NAMALWA (cell line): Measurements from ENCODE around the gene S100A10.

Source experiments
- DNase-seq: peaks from one replicate; pipeline ENCODE4 v3.0.0-alpha.2; 2015; ENCODE audit warnings: low spot score

S100A10 gene

DNA sequence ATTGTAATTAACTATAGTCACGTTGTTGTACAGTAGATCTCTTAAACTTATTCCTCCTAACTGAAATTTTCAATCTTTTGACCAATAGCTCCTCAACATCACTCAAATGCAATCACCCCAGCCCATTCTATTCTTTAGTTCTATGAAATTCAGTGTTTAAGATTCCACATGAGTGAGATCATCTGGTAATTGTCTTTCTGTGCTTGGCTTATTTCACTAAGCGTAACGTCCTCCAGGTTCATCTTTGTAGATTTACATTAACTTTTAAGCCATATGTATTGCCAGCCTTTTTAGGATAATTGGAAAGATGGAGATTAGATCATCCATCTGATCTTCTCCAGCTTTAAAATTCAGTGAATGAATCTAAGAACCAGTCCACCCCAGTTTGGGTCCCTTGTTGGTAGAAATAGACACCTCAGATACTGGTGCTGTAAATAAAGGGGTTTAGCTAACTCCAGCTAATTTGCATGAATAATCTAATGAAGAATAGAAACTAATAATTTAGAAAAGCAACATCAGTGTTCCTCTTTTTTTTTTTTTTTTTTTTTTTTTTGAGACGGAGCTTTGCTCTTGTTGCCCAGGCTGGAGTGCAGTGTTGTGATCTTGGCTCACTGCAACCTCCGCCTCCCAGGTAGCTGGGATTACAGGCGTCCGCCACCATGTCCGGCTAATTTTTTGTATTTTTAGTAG is 7.0 kb downstream of the S100A10 start:
- DNase-seq: no peak

DNA sequence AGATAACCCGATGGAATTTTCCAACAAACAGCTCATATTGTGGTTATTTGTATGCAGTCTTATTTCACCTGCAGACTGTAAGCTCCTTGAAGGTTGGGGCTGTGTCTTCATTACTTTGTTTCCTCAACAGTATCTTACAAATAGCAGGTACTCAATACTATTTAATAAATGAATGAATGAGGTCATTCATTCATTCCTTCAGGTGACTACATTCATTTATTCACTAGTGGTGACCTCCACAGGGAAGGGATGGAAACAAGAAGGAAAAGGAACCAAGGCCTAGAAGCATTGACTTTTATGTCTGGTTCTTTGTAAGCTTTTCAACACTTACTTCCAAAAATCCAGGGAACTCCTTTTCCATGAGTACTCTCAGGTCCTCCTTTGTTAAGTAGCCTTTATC is 7.9 kb downstream of the S100A10 start:
- no peak for DNase-seq

DNA sequence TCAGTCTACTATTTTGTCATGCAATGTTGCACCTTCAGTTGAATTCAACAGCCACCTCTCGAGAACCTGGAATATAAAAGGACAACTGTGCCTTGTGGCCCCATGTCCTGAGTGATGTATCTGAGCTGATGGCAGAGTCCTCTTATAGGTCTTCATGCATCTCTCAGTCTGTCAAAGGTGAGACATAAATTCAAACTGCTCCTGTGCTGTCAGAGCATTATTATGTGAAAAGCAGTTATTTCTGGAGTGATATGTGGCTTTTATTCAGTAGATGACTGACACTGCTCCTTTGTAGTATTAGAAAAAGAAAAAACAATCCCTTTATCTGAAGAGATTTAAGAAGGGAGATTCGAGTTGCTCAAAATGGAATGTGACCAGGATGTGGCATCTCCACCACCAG is 8.4 kb downstream of the S100A10 start:
- no peak for DNase-seq

DNA sequence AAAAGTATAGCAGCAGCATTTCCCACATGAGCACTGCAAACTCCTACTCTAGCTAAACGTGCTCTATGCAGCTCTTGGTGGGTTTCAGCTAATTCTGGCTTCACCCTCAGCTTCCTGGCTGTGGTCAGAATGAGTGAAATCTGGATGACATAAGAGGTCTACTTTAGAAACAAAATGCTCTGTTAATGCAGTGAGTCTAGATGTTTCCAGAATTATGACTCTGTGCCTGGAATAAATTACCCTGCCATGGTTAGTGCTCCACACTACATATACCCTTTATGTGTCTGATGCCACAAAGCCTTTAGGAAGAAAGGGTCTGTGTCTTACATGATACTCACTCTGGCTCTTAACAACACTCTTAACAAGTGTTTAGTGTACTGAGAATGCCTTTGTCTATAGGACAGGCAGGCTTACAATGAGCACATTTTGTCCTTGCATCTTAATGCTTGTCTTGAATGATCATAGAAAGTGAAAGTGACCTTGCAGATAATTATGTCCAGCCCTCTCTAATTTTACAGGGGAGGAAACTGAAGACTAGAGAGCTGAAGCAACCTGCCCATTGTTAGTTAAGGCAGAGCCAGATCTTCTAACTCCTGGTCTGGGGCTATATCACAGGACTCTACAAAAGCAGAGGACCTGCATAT is 9.2 kb downstream of the S100A10 start:
- DNase-seq: no peak

DNA sequence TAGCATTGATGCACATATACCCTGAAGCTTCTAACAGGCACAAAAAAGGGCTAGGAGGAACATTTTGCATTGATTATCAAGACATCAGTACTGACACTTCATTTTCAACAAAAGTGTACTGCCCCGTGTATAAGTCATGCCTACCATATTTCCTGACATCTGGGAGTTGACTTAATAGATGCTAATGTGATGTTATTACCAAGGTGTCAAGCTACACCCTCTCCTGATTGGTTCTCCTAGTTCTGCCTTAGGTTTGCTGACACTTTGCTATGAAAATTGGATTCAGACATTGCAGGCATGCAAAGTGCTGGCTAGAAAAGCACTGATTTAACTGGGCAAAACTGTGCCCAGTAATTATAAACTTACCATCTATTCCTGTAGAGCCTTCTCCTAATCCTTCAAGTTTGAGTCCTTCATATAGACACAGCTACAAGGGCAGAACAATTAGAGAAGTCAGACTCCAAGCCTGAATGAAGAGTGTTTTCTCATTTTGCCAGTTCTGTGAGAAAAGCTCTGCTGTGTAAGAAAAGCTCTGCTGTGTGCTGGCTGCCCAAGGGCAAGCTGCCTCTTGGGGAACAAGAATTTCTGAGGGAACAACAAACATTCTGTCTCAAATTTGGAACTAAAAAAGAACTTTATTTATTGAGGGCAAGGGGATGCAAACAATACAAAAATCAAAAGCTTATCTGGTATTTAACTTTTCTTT is 11.2 kb downstream of the S100A10 start:
- DNase-seq: no peak

GRCh38 chr1:151981178-151981525 is 12.5 kb downstream of the S100A10 start:
- DNase-seq: no peak

- no peak for DNase-seq
Measured at GRCh38 chr1:151980287-151981177, 13.1 kb downstream of the S100A10 start.

GRCh38 chr1:151978922-151979321 is 14.7 kb downstream of the S100A10 start:
- no peak for DNase-seq

DNA sequence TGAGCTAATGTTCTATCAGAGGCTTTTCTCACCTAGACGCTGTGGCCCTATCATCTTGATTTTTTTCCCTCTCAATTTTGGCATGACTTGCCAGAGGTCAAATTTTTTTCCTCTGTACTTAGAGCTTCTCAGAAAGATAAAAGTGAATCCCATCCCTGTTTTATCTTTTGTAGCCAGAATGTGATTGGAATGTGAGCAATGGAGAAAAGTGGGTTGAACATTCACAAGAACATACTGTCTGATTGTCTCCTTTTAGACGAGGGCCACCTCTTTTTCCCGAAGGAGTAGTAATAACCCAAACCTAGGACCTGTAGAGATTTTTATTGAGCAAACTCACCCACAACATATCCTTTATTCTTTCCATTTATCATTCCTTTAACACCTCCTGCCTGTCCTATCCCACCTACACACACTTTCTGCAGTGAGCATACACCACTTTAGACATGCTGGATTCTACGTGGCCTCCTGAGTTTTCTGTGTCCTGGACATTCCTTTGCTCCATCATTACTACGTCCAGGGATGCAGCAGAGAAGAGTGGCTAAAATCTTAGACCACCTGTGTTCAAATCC is 15.9 kb downstream of the S100A10 start:
- DNase-seq: no peak

DNA sequence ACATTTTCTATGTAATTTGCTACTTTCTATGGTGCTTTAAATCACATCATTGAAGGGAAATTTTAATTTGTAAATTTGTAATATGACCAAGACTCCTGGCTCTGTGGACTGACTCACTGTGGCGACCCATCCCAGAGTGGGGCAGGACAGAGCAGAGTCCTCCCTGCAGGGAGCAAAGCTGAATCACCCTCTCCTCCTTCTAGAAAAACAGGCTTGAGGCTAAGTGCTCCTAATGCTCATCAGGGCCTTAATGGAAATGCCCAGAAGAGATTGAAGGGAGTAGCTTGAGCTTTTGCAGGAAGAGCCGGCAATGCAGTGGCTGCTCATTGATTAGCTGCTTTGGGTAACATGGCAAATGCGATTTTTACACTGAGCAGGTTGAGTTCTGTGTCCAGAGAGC is 16.8 kb downstream of the S100A10 start:
- no peak for DNase-seq

DNA sequence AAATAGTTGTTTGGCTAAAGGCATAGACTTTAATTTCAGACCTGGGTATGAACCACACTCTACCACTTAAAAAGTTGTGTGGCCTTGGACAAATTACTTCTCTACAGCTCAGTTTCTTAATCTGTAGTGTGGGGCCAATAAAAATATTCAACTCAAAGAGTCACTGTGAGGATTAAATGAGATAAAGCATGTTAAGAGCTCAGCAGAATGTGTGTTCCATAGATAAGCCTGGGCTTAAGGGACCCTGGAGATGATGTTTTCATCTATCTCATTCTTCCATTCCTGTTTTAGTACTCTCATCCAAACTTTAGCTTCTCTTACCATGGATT is 17.7 kb downstream of the S100A10 start:
- no peak for DNase-seq

GRCh38 chr1:151975311-151976014 is 18.2 kb downstream of the S100A10 start:
- DNase-seq: no peak

GRCh38 chr1:151972542-151973248 is 21.0 kb downstream of the S100A10 start:
- no peak for DNase-seq

GRCh38 chr1:151970626-151971025 is 23.0 kb downstream of the S100A10 start:
- DNase-seq: no peak

- DNase-seq: no peak
Measured at GRCh38 chr1:151970128-151970527, 23.5 kb downstream of the S100A10 start.

DNA sequence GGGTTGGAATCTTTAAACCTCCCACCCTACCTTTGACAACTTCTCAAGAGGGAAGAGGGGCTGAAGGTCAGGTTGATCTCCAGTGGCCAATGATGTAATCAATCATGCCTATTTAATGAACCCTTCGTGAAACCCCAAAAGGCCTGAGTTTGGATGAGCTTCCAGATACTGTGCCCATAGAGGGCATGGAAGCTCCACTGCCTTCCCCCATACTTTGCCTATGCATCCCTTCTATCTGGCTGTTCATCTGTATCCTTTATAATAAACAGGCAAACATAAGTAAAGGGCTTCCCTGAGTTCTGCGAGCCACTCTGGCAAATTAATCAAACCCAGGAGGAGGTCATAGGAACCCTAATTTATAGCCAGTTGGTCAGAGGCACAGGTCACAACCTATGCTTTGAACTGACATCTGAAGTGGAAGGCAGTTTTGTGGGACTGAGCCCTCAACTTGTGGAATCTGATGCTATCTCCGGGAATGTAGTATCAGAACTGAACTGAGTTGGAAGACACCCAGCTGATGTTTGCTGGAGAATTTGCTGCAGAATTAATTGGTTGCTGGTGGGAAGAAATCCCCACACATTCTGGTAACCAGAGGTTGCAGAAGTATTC is 24.8 kb downstream of the S100A10 start:
- DNase-seq: no peak

DNA sequence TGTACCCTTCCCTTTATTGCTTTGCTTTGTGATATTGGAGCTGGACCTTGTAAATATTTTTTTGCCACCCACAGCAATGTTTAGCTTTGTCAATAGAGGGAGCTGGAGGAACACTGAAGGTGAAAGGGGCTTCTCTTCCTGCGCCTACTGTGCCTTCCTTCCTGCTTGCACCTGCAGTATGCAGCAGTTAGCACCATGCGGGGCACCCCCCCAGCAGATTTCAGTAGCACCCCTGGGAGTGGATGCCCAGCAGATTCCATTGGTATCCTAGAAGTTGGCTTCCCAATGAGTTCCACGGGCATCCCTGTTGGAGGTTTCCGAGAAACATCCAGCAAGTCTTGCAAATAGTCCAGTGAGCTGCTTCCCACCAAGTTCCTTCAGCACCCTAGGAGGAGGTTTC is 25.6 kb downstream of the S100A10 start:
- peak; percentile 85 for DNase-seq

DNA sequence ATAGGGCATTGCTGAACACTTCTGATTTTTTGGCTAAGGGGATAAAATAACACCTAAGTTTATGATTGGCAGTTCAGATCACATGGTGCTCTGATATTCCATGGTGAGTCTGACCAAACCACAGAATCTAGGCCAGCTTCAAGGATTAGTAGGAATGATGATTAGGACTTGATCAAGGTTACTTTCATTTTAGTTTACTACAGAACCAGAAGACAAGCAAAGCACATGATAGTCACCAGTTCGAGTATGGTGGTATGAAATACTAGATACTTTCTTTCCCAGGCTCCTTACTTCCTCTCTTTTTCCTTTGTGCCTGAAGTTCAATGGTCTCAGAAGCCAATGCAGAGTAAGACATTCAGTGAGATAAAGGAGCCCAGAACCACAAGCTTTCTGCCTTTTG is 26.6 kb downstream of the S100A10 start:
- no peak for DNase-seq

GRCh38 chr1:151966061-151966460 is 27.6 kb downstream of the S100A10 start:
- no peak for DNase-seq

- DNase-seq: no peak
Measured at GRCh38 chr1:151964510-151964909, 29.1 kb downstream of the S100A10 start.

DNA sequence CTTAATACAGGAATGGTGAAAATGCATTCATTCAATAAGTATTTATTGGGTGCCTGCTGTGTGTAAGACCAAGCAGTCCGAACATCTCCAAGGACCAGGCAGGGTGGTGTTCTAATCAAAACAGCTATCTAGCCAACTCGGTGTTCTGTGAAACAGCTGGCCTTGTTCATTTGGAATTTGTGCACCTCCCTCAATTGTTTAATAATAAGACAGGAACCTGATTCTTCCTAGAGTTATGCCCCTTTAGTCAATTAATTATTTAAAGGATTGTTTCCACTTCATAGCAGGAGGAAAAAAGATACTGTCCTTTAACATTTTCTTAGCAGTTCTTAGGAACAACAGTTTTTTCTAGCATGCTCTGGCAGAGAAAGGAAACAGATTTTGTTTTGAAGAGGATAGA is 30.4 kb downstream of the S100A10 start:
- DNase-seq: no peak
